ENCODE results near the gene AP4S1.
"Not testable (repeated sequence)": the region's sequence is repeated elsewhere in the genome, so short reads cannot be mapped to it uniquely, and the experiment has no call there.

The AP4S1 gene

GRCh38 chr14:31025367-31026076, at the start of gene AP4S1:
Gene AP4S1 (plus strand): TSS chr14:31025649. CDS start chr14:31066197, 40,548 bp downstream.
- peak; percentile 69 for DNase-seq

- DNase-seq, result no peak
Measured at GRCh38 chr14:30977752-30978151, 47.7 kb upstream of the AP4S1 start.

- DNase-seq, result not testable (repeated sequence)
Measured at GRCh38 chr14:30980106-30980704, 45.2 kb upstream of the AP4S1 start.

- no peak for DNase-seq
Measured at GRCh38 chr14:30980980-30981379, 44.5 kb upstream of the AP4S1 start.

GRCh38 chr14:30982533-30982932, 42.9 kb upstream of the AP4S1 start:
- DNase-seq, result no peak

- no peak for DNase-seq
Measured at GRCh38 chr14:30983858-30984257, 41.6 kb upstream of the AP4S1 start.

GRCh38 chr14:30985796-30986195, 39.7 kb upstream of the AP4S1 start:
- DNase-seq, result no peak

- DNase-seq, result no peak
Measured at GRCh38 chr14:30988509-30988908, 36.9 kb upstream of the AP4S1 start.

- DNase-seq, result no peak
Measured at GRCh38 chr14:30990770-30991169, 34.7 kb upstream of the AP4S1 start.

GRCh38 chr14:30991408-30991807, 34.0 kb upstream of the AP4S1 start:
- DNase-seq, result no peak

- DNase-seq, result no peak
Measured at GRCh38 chr14:30993071-30993470, 32.4 kb upstream of the AP4S1 start.

- DNase-seq, result no peak
Measured at GRCh38 chr14:30994681-30995620, 30.5 kb upstream of the AP4S1 start.

GRCh38 chr14:30995689-30996088, 29.8 kb upstream of the AP4S1 start:
- no peak for DNase-seq

GRCh38 chr14:30996892-30997659, 28.4 kb upstream of the AP4S1 start:
- no peak for DNase-seq

GRCh38 chr14:30998100-30998706, 27.2 kb upstream of the AP4S1 start:
- no peak for DNase-seq

- DNase-seq, result no peak
Measured at GRCh38 chr14:30999038-30999773, 26.2 kb upstream of the AP4S1 start.

- no peak for DNase-seq
Measured at GRCh38 chr14:31000629-31001338, 24.7 kb upstream of the AP4S1 start.

- no peak for DNase-seq
Measured at GRCh38 chr14:31001339-31001658, 24.1 kb upstream of the AP4S1 start.

GRCh38 chr14:31003284-31003683, 22.2 kb upstream of the AP4S1 start:
- no peak for DNase-seq

- DNase-seq, result not testable (repeated sequence)
Measured at GRCh38 chr14:31004007-31004406, 21.4 kb upstream of the AP4S1 start.

- DNase-seq, result no peak
Measured at GRCh38 chr14:31006703-31007102, 18.7 kb upstream of the AP4S1 start.
